NK-92 (cell line): Measurements from ENCODE around the gene AMZ2.
"Not testable (repeated sequence)": the region's sequence is repeated elsewhere in the genome, so short reads cannot be mapped to it uniquely, and the experiment has no call there.

Experiments used
- DNase-seq: peaks from one replicate; lab custom pipeline; 2025; ENCODE audit not compliant: unreplicated experiment; lab: John Stamatoyannopoulos, UW

AMZ2 gene

GRCh38 chr17:68247445-68248198, at the start of gene AMZ2:
Gene AMZ2, plus strand, starts transcription at chr17:68248043. Its CDS starts 2,145 bp downstream, at chr17:68250188.
- peak; percentile 77 for DNase-seq

- DNase-seq, result no peak
Measured at GRCh38 chr17:68198931-68199836, 48.7 kb upstream of the AMZ2 start.

DNA sequence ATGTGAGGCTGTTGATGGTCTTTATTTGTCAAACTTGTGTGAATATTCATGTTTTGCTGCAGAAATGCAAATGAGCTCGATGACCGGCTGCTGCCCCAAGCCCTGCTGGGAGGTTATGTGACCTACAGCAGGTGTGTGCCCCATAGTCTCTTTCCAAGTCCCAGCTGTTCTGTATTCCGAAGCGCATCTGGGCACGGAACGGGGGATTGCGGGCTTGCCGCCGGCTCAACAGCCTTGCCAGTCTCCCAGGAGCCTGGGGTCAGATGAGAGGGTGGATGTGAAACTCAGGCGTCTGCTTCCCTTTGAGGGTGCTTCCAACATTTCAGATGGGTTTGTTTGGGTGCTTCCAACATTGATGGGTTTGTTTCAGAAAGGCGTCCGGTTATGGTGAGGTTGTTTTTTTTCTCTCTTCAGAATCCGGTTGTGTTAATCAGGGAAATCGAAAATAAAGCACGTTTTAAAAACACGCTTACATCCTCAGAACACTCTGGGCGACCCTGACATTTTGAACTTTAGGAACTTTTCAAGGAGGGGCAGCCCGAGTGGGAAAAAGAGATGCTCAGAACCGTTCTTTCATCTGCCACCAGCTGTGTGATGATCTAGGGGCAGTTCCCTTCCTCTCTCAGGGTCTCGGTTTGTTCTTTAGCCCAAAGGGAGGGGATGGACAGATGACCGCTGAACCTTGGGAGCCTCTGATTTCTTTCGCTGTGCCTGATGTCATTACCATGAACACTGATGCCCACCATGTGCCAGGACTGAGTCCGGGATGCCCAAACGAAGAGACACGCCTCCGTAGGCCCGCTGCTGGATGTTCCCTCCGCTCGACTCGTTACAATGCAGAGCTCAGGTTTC, 47.8 kb upstream of the AMZ2 start:
- no peak for DNase-seq

DNA sequence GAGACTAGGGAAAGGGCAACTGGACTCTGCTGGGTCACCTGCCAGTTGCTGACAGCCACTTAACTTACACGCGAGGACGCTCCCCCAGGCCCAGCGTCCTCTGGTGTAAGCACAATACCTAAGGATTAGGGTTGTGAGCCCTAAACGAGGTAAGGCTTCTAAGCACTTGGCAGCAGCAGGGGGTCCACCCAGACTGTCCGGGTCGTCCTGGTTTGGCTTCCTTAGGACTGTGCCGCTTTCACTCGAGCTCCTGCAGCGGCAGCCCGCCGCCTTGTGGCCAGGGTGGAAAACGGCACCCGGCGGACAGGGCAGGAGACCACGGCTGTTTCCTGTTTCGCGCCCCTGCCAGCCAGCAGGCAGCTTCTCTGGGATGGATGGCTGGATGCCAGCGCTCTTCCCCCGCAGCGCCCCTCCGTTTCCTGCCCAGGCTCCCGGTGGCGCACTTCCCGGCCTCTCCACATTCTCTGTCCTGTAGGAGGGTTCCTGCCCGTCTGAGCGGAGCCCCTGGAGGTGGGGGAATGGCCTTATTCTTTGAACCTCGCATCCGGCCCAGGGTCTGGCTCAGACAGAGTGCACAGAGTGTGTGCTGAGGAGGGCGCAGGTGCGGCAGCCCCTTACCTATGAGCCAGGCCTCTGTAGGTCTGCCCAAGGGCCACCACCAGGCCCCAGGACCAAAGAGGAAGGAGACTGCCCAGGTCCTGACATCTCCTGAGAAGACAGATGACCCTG, 47.0 kb upstream of the AMZ2 start:
- no peak for DNase-seq

GRCh38 chr17:68201418-68201771, 46.4 kb upstream of the AMZ2 start:
- DNase-seq, result not testable (repeated sequence)

DNA sequence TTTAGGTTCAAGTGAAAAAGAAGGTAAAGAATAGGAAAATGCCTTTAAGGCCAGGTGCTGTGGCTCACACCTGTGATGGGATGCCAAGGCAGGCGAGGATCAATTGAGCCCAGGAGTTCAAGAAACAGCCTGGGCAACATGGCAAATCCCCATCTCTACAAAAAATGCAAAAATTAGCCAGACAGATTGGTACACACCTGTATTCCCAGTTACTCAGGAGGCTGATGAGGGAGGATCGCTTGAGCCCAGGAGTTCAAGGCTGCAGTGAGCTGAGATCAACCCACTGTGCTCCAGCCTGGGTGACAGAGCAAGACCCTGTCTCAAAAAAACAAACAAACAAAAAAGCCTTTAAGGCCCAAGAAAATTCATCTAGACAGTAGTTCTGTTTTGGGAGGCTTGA, 45.5 kb upstream of the AMZ2 start:
- DNase-seq, result not testable (repeated sequence)

- no peak for DNase-seq
Measured at GRCh38 chr17:68204736-68205135, 43.1 kb upstream of the AMZ2 start.

GRCh38 chr17:68205251-68205807, 42.5 kb upstream of the AMZ2 start:
- no peak for DNase-seq

DNA sequence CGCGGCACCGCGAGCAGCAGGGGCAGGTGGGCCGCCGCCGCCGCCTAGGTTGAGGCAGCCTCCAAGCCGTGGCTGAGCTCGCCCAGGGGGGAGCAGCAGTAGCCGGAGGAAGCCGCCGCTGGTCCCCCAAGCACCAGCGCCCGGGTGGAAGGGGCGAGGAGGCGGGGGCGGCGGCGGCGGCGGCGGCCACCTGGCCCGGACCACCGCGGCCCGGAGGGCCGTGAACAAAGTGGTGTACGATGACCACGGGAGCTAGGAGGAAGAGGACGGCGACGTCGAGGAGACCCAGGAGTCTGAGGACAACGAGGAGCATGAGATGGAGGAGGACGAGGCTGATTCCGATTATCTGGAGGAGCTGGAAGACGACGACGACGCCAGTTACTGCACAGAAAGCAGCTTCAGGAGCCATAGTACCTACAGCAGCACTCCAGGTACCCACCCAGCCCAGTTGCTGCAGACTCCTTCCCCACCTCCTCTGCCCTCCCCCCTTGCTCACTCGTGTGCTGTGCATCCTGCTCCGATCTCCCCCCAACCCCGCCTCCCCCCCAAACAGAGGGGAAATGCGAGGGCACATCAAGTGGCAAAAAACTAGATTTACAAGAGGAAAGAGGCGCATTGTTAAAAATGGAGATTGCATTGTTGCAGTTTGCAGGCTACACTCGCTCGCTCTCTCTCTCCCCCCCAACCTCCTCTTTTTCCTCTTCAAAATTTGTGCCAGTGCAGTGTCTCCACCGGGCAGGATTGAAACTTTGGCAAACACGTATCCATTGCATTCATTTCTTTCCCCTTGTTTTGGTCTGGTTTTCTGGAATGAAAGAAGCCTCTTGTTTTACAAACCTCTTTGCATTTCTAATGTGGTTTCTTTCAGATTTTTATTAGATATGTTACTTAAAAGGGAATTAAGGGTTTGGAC, 41.8 kb upstream of the AMZ2 start:
- no peak for DNase-seq

GRCh38 chr17:68207651-68208253, 40.1 kb upstream of the AMZ2 start:
- no peak for DNase-seq

DNA sequence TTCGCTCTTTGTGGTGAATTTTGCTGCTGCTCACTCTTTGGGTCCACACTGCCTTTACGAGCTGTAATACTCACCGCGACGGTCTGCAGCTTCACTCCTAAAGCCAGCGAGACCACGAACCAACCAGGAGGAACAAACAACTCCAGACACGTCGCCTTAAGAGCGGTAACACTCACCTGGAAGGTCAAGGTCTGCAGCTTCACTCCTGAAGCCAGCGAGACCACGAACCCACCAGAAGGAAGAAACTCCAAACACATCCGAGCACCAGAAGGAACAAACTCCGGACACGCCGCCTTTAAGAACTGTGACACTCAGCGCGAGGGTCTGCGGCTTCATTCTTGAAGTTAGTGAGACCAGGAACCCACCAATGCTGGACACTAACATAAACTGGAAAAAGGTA, 39.2 kb upstream of the AMZ2 start:
- not testable (repeated sequence) for DNase-seq

DNA sequence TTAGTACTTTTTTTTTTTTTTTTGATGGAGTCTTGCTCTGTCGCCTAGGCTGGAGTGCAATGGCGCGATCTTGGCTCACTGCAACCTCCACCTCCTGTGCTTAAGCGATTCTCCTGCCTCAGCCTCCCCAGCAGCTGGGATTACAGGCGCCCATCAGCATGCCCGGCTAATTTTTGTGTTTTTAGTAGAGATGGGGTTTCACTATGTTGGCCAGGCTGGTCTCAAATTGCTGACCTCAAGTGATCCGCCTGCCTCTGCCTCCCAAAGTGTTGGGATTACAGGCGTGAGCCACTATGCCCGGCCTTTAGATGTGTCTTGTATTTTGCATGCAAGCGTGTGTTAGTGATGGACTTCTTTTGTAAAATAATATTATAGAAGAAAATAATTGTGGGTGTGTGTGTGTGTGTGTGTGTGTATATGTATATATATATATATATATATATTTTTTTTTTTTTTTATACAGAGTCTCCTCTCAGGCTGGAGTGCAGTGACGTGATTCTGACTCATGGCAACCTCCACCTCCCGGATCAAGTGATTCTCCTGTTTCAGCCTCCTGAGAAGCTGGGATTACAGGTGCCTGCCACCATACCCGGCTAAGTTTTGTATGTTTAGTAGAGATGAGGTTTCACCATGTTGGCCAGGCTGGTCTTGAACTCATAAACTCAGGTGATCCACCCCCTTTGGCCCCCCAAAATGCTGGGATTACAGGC, 38.5 kb upstream of the AMZ2 start:
- not testable (repeated sequence) for DNase-seq

DNA sequence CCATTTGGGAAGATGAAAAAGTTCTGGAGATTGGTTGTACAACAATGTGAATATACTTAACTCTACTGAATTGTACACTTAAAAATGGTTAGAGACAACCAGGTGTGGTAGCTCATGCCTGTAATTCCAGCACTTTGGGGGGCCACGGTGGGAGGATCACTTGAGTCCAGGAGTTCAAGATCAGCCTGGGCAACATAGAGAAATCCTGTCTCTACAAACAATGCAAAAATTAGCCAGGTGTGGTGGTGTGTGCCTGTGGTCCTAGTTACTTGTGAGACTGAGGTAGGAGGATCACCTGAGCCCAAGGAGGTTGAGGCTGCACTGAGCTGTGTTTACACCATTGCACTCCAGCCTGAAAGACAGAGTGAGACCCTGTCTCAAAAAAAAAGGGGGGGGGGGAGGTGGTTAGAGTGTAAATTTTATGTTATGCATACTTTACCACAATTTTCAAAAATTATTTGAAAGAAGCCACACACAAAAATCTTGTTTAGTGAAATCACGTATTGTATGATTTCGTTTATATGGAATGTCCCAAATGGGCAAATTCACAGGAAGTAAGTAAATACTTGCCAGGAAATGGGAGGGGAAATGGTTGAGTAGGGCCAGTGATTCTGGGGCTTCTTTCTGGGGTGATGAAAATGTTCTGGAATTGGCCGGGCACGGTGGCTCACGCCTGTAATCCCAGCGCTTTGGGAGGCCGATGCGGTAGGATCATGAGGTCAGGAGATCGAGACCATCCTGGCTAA, 37.1 kb upstream of the AMZ2 start:
- no peak for DNase-seq

DNA sequence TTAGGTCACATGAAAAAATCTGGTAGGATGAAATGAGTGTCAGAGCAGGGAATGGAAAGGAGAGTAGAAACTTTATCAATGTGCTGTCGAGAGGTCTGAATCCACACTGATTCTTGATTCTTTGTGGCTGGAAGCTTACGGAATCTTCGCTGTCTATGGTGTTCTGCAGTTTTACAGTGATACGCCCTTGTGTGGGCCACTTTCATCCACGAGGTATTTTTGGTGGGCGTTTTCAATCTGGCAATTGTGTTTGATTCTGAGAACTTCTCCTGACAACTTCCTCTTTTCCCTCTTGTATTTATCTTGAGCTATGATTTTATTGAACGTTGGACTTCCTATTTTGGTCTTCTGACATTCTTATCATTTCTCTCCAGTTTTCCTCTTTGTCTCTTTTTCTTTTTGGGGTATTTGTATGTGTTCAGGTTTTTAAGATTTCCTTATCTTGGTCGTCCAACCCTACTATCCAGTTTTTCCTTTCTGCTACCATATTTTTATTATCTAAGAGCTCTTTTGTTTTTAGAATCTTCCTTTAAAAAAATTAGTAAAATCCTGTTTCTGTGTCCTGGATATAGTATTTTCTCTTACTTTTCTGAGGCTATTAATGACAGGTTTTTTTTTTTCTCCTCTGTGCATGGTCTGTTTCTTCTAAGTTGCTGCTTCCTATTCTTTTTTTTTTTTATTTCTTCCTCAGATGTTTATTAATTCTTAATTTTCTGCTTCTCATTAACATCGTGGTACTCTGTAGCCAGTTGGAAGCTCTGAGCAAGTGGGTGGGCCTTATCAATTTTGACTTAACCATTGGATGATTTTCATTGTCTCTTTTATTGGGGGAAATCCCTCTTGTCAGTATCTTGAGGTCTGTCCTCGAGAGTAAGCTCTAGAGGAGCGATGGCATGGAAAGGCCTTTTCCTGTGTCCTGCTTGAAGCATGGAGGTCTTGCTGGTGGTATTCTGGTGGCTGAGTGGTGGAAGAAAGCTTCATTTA, 34.1 kb upstream of the AMZ2 start:
- DNase-seq, result not testable (repeated sequence)

DNA sequence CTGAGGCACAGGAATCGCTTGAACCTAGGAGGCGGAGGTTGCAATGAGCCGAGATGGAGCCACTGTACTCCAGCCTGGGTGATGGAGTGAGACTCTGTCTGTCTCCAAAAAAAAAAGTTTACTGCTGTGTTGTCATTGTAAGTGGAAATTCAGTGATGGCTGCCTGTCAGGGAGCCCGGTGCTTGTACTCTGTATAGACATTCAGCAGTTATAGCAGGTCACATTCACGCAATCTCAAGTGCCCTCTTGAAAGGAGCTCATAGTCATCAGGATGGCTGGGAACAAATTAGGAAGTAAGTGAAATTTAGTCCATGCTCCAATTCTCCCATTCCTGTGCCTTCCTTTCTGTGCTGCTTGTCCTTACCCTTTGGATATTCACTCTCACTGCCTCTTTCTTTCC, 32.4 kb upstream of the AMZ2 start:
- not testable (repeated sequence) for DNase-seq

DNA sequence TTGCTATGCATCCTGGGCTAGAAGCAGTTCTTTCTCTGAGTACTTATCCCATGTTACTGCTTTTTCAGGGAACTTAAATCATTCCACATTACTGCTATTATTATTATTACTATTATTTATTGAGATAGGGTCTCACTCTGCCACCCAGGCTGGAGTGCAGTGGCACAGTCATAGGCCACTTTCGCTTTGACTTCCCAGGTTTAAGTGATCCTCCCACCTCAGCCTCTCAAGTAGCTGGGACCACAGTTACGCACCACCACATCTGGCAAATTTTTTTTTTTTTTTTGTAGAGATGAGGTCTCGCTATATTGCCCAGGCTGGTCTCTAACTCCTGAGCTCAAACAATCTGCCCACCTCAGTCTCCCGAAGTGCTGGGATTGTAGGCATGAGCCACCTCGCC, 28.4 kb upstream of the AMZ2 start:
- not testable (repeated sequence) for DNase-seq
